ENCODE data around the gene ZNRD2. TPM values are rescaled to one million over a fixed set of nuclear protein-coding genes. Genes with fewer than 3 reads are reported as not detected.

The ZNRD2 gene
- total RNA-seq, 1 experiment from 2014 or later = 61.2 TPM

- in situ Hi-C loops (cut with HindIII; ENCODE audit: low pct_unique_long_range_greater_than_20kb, low sequenced_read_pairs) = no loop called here
- intact Hi-C loops (cut with micrococcal nuclease; ENCODE audit: unreplicated experiment) = loop anchor here (1.0 kb wide), 1 partner anchor 31 kb away; no protein-coding TSS in a partner anchor
- BruUV-seq (replicated peaks) = no TSS peak
- Histone ChIP-seq H3K27me3 (ENCODE audit: control insufficient read depth, insufficient read depth, low read length) (no peaks in the 10 kb centered on the region), H3K4me1 (ENCODE audit: control insufficient read depth, insufficient read depth, low read length) (peaks cover 33% of the 10 kb centered on the region), H3K4me3 (ENCODE audit: low read depth in 2 of 2, low read length in 2 of 2) (peak overlapping the region; percentile 82 to 93), H3K27ac (ENCODE audit: low read length) (peak overlapping the region; percentile 88), H3K9me3 (ENCODE audit: control insufficient read depth, insufficient read depth, low read depth, low read length) (no peaks in the 10 kb centered on the region), H3K36me3 (ENCODE audit: control insufficient read depth, insufficient read depth, low read length) (no peaks in the 10 kb centered on the region; the same call in 1 of the 2 replicates)
- DNase-seq (ENCODE audit: low read depth, low spot score) (no peak), ATAC-seq (no peak)
- POLR2A ChIA-PET = interaction anchor here (0.6 to 1.5 kb wide), 3 partner anchors 9 to 74 kb away, joined by 5 to 7 read pairs (median 6); partner anchors contain the start of gene MALAT1
- no peak for TF ChIP-seq POLR2AphosphoS5 (IDR thresholded peaks at IDR 0.05; ENCODE audit: low read depth, low read length)
- TF ChIP-seq CTCF (IDR thresholded peaks at IDR 0.05) = peak; percentile 85
- TF ChIP-seq SIN3A (IDR thresholded peaks at IDR 0.05; ENCODE audit: borderline replicate concordance, insufficient read depth, low read depth, low read length) = no peak
- no peak for TF ChIP-seq TCF7L2 (IDR thresholded peaks at IDR 0.05; ENCODE audit: low read depth, low read length)
- TF ChIP-seq REST (IDR thresholded peaks at IDR 0.05; ENCODE audit: insufficient read depth in 1 of 2, low read depth in 2 of 2, low read length in 1 of 2) = no peak
- CTCF ChIA-PET = interaction anchor here (0.6 to 2.6 kb wide), 8 partner anchors 10 to 63 kb away, joined by 3 to 18 read pairs (median 5); partner anchors contain the start of genes KCNK7 and PCNX3
Observed at GRCh38 chr11:65571940-65572339, 1.7 kb downstream of the ZNRD2 start.

- DNase-seq (ENCODE audit: low read depth, low spot score) = no peak
- no TSS peak for BruUV-seq (replicated peaks)
- no peaks in the 10 kb centered on the region for H3K27me3 ChIP-seq (ENCODE audit: control insufficient read depth, insufficient read depth, low read length)
- intact Hi-C loops (cut with micrococcal nuclease; ENCODE audit: unreplicated experiment) (loop anchor here (1.0 kb wide), 1 partner anchor 31 kb away; no protein-coding TSS in a partner anchor), in situ Hi-C loops (cut with HindIII; ENCODE audit: low pct_unique_long_range_greater_than_20kb, low sequenced_read_pairs) (no loop called here)
- H3K9me3 ChIP-seq (ENCODE audit: control insufficient read depth, insufficient read depth, low read depth, low read length) = no peaks in the 10 kb centered on the region
- TF ChIP-seq REST (IDR thresholded peaks at IDR 0.05; ENCODE audit: insufficient read depth in 1 of 2, low read depth in 2 of 2, low read length in 1 of 2) (no peak), SIN3A (IDR thresholded peaks at IDR 0.05; ENCODE audit: borderline replicate concordance, insufficient read depth, low read depth, low read length) (peak; percentile 62; the same call in 1 of the 2 replicates), CTCF (IDR thresholded peaks at IDR 0.05) (no peak), POLR2AphosphoS5 (IDR thresholded peaks at IDR 0.05; ENCODE audit: low read depth, low read length) (peak; percentile 67), TCF7L2 (IDR thresholded peaks at IDR 0.05; ENCODE audit: low read depth, low read length) (peak; percentile 76)
- H3K4me1 ChIP-seq (ENCODE audit: control insufficient read depth, insufficient read depth, low read length) = peaks cover 39% of the 10 kb centered on the region
- H3K27ac ChIP-seq (ENCODE audit: low read length) = peak within 1 kb of the TSS; percentile 88
- H3K4me3 ChIP-seq (ENCODE audit: low read depth in 2 of 2, low read length in 2 of 2) = peak within 1 kb of the TSS; percentile 82 to 93
- POLR2A ChIA-PET = interaction anchor here (0.6 to 1.5 kb wide), 2 partner anchors 9 to 74 kb away, joined by 6 to 7 read pairs; partner anchors contain the start of gene MALAT1
- ATAC-seq = peak; percentile 33
- no peaks in the 10 kb centered on the region; the same call in 1 of the 2 replicates for H3K36me3 ChIP-seq (ENCODE audit: control insufficient read depth, insufficient read depth, low read length)
- CTCF ChIA-PET = interaction anchor here (0.6 to 2.6 kb wide), 9 partner anchors 11 to 156 kb away, joined by 3 to 9 read pairs (median 3); partner anchors contain the start of genes KCNK7 and PCNX3
Observed at GRCh38 chr11:65572356-65573051, 2.2 kb downstream of the ZNRD2 start, which contains the start of gene FAM89B. Gene FAM89B, plus strand, starts transcription at chr11:65572538. Its CDS starts 132 bp downstream, at chr11:65572670.
